Spleen (tissue), 11 donors: ENCODE results near the gene UFD1. TPM values are rescaled to one million over a fixed set of nuclear protein-coding genes. Genes with fewer than 3 reads are reported as not detected.

Source experiments
- DNase-seq: peaks from one replicate; pipeline ENCODE4 v3.0.0-alpha.2; 2020
- H3K27ac ChIP-seq, 8 donors: fragments of 200-600 bp; sonication (generic) in 7 of 8; 1 replicate in 4 of 8; 2 replicates in 4 of 8; pipeline versions ENCODE4 v1.5.0 to v1.8.0; 2016 to 2021; ENCODE audit warnings: inconsistent platforms in 4 of 8, mild to moderate bottlenecking in 4 of 8, moderate library complexity in 1 of 8
- H3K27me3 ChIP-seq, 7 donors: fragments of 200-600 bp; sonication (generic) in 6 of 7; replicated peaks in 1 of 7; 1 replicate in 4 of 7; 2 replicates in 3 of 7; pipeline versions ENCODE4 v1.5.0 to v1.8.0; 2016 to 2021; ENCODE audit warnings: inconsistent platforms in 3 of 7, mild to moderate bottlenecking in 1 of 7
- H3K36me3 ChIP-seq, 6 donors: fragments of 200-600 bp; sonication (generic) in 5 of 6; 1 replicate in 4 of 6; 2 replicates in 2 of 6; pipeline versions ENCODE4 v1.5.0 to v1.8.0; 2016 to 2021; ENCODE audit warnings: inconsistent platforms in 2 of 6
- H3K4me1 ChIP-seq, 6 donors: fragments of 200-600 bp; sonication (generic) in 5 of 6; 1 replicate in 3 of 6; 2 replicates in 3 of 6; pipeline versions ENCODE4 v1.5.0 to v1.8.0; 2016 to 2021; ENCODE audit warnings: inconsistent platforms in 3 of 6
- H3K4me3 ChIP-seq, 8 donors: fragments of 200-600 bp; sonication (generic) in 7 of 8; 1 replicate in 4 of 8; 2 replicates in 4 of 8; pipeline versions ENCODE4 v1.5.0 to v1.8.0; 2016 to 2021; ENCODE audit warnings: inconsistent platforms in 4 of 8, mild to moderate bottlenecking in 4 of 8, moderate library complexity in 2 of 8
- H3K9me3 ChIP-seq, 8 donors: fragments of 200-600 bp; sonication (generic) in 7 of 8; 1 replicate in 4 of 8; 2 replicates in 4 of 8; pipeline versions ENCODE4 v1.5.0 to v1.8.0; 2016 to 2021; ENCODE audit warnings: inconsistent platforms in 4 of 8
- CTCF ChIP-seq, 11 experiments: fragments of 200-600 bp in 7 of 11; fragments of 450-650 bp in 4 of 11; sonication (generic) in 4 of 11; IDR thresholded peaks in 8 of 11; conservative IDR thresholded peaks in 3 of 11; 1 replicate in 7 of 11; 2 replicates in 4 of 11; pipeline versions ENCODE4 v1.4.0 to v1.8.0; 2016 to 2021; ENCODE audit warnings: antibody characterized with exemption in 11 of 11, inconsistent platforms in 4 of 11, mild to moderate bottlenecking in 1 of 11
- POLR2A ChIP-seq, 3 donors: fragments of 450-650 bp; IDR thresholded peaks; one replicate each; pipeline ENCODE4 v1.5.1; 2017; ENCODE audit warnings: antibody characterized with exemption in 3 of 3, mild to moderate bottlenecking in 1 of 3
- POLR2AphosphoS5 ChIP-seq, 3 donors: sonication (generic); formaldehyde crosslinking; IDR thresholded peaks; one replicate each; pipeline ENCODE4 v1.5.1; 2017; ENCODE audit warnings: antibody characterized with exemption in 3 of 3
- WGBS, 5 donors: extraction: QIAGEN DNeasy Blood & Tissue Kit in 3 of 5; methylation state at CpG; one replicate each; pipeline versions ENCODE4 v1.1.5 to v1.1.7; 2013 to 2018; 5-methylcytosine and 5-hydroxymethylcytosine counted together
- intact Hi-C: fragments of 100-400 bp; cut with DNase I; formaldehyde crosslinking; loops from one replicate; pipeline ENCODE4 v1.15.0; 2023; ENCODE audit warnings: low total_unique reads
- polyA plus RNA-seq, 3 donors: library from polyadenylated mRNA; stranded (reverse); fragments of 200-250 nt; gene quantifications; one replicate each; pipeline ENCODE4 v1.2.1, GENCODE V29; 2013
- total RNA-seq, 7 donors: library from RNA; depleted of rRNA in 3 of 7; stranded (reverse); fragments of >200 nt in 3 of 7; fragmentation: NEBNext Ultra II Directional in 4 of 7; extraction: Animal tissue kit (Norgen Biotek cat#: 25700) in 4 of 7; gene quantifications; one replicate each; pipeline versions ENCODE4 v1.1.0 to v1.2.1, GENCODE V29; 2016 to 2021
- donor health status: healthy with polysubstance abuse.
- donor health status: DM: no; HTN: no; CAD: no; lungs with moderate emphysema.
- donor health status: DM: no; HTN: no; CAD: no.
- donor health status: Bipolar disorder and iron deficiency.
- donor health status: healthy.
- donor health status: DM: no; HTN: no; CAD: no.
- donor health status: DM: yes; HTN: yes; CAD: no.

Gene UFD1
- total and polyA plus RNA-seq, 10 donors: 35.6 to 55.4 (median 42.4) TPM

- Histone ChIP-seq H3K4me1 (no peaks in the 10 kb centered on the region), H3K27ac (no peak overlapping the region), H3K9me3 (no peaks in the 10 kb centered on the region), H3K27me3 (no peaks in the 10 kb centered on the region), H3K36me3 (peaks cover 3 to 100% (median 77%) of the 10 kb centered on the region in 6 donors), H3K4me3 (no peak overlapping the region)
- no peak for DNase-seq
- 82 to 93% (median 88%) methylated on average over 4 of the region's 4 CpGs for WGBS, 5 donors
- intact Hi-C loops: no loop called here
- TF ChIP-seq POLR2A (IDR thresholded peaks at IDR 0.05): no peak
- TF ChIP-seq CTCF (IDR thresholded peaks at IDR 0.05 in 8 of 11, conservative IDR thresholded peaks at IDR 0.05 in 3 of 11): no peak
- no peak for TF ChIP-seq POLR2AphosphoS5 (IDR thresholded peaks at IDR 0.05)
Observed at GRCh38 chr22:19455585-19456370, 23.2 kb downstream of the UFD1 start.

GRCh38 chr22:19455033-19455432 is 24.0 kb downstream of the UFD1 start:
- H3K9me3 ChIP-seq: no peaks in the 10 kb centered on the region
- WGBS, 5 donors: 94 to 100% (median 96%) methylated on average over 2 of the region's 2 CpGs
- TF ChIP-seq POLR2A (IDR thresholded peaks at IDR 0.05): no peak
- TF ChIP-seq CTCF (IDR thresholded peaks at IDR 0.05 in 8 of 11, conservative IDR thresholded peaks at IDR 0.05 in 3 of 11): no peak
- TF ChIP-seq POLR2AphosphoS5 (IDR thresholded peaks at IDR 0.05): no peak
- peaks cover 3 to 100% (median 76%) of the 10 kb centered on the region in 6 donors for H3K36me3 ChIP-seq
- intact Hi-C loops: no loop called here
- no peak overlapping the region for H3K27ac ChIP-seq
- DNase-seq: no peak
- H3K27me3 ChIP-seq: no peaks in the 10 kb centered on the region
- no peaks in the 10 kb centered on the region for H3K4me1 ChIP-seq
- no peak overlapping the region for H3K4me3 ChIP-seq

- WGBS, 5 donors: 87 to 93% (median 90%) methylated on average over 6 of the region's 6 CpGs
- TF ChIP-seq POLR2A (IDR thresholded peaks at IDR 0.05) (no peak), POLR2AphosphoS5 (IDR thresholded peaks at IDR 0.05) (no peak), CTCF (IDR thresholded peaks at IDR 0.05 in 8 of 11, conservative IDR thresholded peaks at IDR 0.05 in 3 of 11) (no peak)
- no peak overlapping the region for H3K4me3 ChIP-seq
- peaks cover 3 to 95% (median 73%) of the 10 kb centered on the region in 6 donors for H3K36me3 ChIP-seq
- H3K9me3 ChIP-seq: no peaks in the 10 kb centered on the region
- intact Hi-C loops: no loop called here
- H3K4me1 ChIP-seq: peaks cover 0 to 2% (median 0%) of the 10 kb centered on the region in 6 donors
- DNase-seq: no peak
- no peaks in the 10 kb centered on the region for H3K27me3 ChIP-seq
- no peak overlapping the region for H3K27ac ChIP-seq
Observed at GRCh38 chr22:19454156-19454555, 24.8 kb downstream of the UFD1 start.

GRCh38 chr22:19453718-19454117 is 25.3 kb downstream of the UFD1 start:
- Histone ChIP-seq H3K27ac (no peak overlapping the region), H3K4me3 (no peak overlapping the region), H3K27me3 (no peaks in the 10 kb centered on the region), H3K9me3 (no peaks in the 10 kb centered on the region), H3K36me3 (peaks cover 3 to 91% (median 71%) of the 10 kb centered on the region in 6 donors), H3K4me1 (peaks cover 0 to 7% (median 4%) of the 10 kb centered on the region in 6 donors)
- WGBS, 5 donors: 94 to 100% (median 97%) methylated on average over 2 to 5 of the region's 5 CpGs
- no peak for DNase-seq
- no peak for TF ChIP-seq CTCF (IDR thresholded peaks at IDR 0.05 in 8 of 11, conservative IDR thresholded peaks at IDR 0.05 in 3 of 11)
- intact Hi-C loops: no loop called here
